ENCODE data around the gene CHP2. TPM values are rescaled to one million over a fixed set of nuclear protein-coding genes. Genes with fewer than 3 reads are reported as not detected.

CHP2 gene
- total RNA-seq, 4 donors from 2014 or later: 0.09 to 0.38 TPM; not detected in 2

GRCh38 chr16:23757116-23757515 lies 2.3 kb downstream of the CHP2 start:
- H3K4me3 ChIP-seq: no peak overlapping the region

DNA sequence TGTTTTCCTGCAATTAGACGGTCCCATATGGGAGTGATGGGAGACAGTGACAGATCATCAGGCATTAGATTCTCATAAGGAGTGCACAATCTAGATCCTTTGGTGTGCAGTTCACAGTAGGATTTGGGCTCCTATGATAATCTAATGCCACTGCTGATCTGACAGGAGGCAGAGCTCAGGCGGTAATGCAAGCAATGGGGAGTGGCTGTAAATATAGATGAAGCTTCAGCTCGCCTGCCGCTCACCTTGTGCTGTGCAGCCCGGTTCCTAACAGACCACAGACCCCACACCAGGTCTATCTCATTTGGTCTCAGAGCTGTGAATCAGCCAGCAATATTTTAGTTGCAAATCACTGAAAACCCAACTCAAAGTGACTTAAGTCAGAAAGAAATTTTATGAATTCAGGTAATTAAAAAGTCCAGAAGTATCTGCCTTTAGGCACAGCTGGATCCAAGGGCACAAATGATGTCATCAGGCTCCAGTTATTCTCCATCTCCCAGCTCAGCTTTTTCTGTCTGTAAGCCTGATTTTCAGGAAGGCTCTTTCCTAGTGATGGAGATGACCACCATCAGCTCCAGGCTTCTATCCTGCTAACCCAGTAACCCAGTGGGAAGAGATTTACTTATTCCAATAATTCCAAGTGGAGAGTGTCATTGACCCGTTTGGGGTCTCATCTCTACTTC lies 3.3 kb downstream of the CHP2 start:
- DNase-seq: no peak
- no peaks in the 10 kb centered on the region for H3K36me3 ChIP-seq
- peaks cover 7 to 11% (median 11%) of the 10 kb centered on the region in 3 donors for H3K4me1 ChIP-seq
- WGBS, 2 donors: 73 to 80% methylated on average over 6 of the region's 6 CpGs
- intact Hi-C loops (cut with DNase I): no loop called here
- TF ChIP-seq, protein P1, sequence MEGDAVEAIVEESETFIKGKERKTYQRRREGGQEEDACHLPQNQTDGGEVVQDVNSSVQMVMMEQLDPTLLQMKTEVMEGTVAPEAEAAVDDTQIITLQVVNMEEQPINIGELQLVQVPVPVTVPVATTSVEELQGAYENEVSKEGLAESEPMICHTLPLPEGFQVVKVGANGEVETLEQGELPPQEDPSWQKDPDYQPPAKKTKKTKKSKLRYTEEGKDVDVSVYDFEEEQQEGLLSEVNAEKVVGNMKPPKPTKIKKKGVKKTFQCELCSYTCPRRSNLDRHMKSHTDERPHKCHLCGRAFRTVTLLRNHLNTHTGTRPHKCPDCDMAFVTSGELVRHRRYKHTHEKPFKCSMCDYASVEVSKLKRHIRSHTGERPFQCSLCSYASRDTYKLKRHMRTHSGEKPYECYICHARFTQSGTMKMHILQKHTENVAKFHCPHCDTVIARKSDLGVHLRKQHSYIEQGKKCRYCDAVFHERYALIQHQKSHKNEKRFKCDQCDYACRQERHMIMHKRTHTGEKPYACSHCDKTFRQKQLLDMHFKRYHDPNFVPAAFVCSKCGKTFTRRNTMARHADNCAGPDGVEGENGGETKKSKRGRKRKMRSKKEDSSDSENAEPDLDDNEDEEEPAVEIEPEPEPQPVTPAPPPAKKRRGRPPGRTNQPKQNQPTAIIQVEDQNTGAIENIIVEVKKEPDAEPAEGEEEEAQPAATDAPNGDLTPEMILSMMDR (IDR thresholded peaks at IDR 0.05): no peak
- TF ChIP-seq POLR2A (IDR thresholded peaks at IDR 0.05): no peak
- peaks cover 8 to 73% (median 11%) of the 10 kb centered on the region in 4 donors for H3K27me3 ChIP-seq
- no peak overlapping the region for H3K27ac ChIP-seq
- H3K4me3 ChIP-seq: no peak overlapping the region
- no peaks in the 10 kb centered on the region for H3K9me3 ChIP-seq

More at GRCh38 chr16:23757116-23757515, 2.3 kb downstream of the CHP2 start:
- intact Hi-C loops (cut with DNase I): no loop called here
- TF ChIP-seq, protein P1 (IDR thresholded peaks at IDR 0.05): no peak
- TF ChIP-seq POLR2A (IDR thresholded peaks at IDR 0.05): no peak
- Histone ChIP-seq H3K27ac (no peak overlapping the region), H3K27me3 (peaks cover 8 to 75% (median 11%) of the 10 kb centered on the region in 4 donors), H3K9me3 (no peaks in the 10 kb centered on the region), H3K36me3 (no peaks in the 10 kb centered on the region), H3K4me1 (peaks cover 7 to 11% (median 11%) of the 10 kb centered on the region in 3 donors)
- no peak for DNase-seq
- WGBS, 2 donors: 68 to 77% methylated on average over 8 to 9 of the region's 9 CpGs

DNA sequence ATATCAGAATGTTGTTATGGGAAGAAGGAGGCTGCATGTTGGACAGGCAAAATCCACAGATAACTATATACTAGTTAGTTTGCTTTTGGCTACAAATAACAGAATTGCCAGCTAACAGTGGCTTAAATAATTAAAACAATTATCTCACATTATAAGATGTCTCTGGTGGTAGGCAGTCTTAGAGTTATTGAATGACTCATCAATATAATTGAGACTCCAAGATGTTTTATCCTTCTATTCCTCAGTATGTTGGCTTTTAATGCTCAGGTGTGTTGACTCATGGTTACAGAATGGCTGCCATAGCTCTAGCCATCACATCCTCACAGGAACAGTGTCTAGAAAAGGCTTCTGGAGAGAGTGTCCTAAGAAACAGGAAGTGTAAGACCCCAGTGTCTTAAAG lies 11.1 kb downstream of the CHP2 start:
- TF ChIP-seq, protein P1 (IDR thresholded peaks at IDR 0.05): no peak
- no peak for TF ChIP-seq POLR2A (IDR thresholded peaks at IDR 0.05)
- peaks cover 0 to 14% (median 0%) of the 10 kb centered on the region in 3 donors for H3K4me1 ChIP-seq
- no peak overlapping the region for H3K27ac ChIP-seq
- H3K9me3 ChIP-seq: no peaks in the 10 kb centered on the region
- no peak for DNase-seq
- H3K36me3 ChIP-seq: no peaks in the 10 kb centered on the region
- intact Hi-C loops (cut with DNase I): no loop called here
- peaks cover 0 to 4% (median 0%) of the 10 kb centered on the region in 4 donors for H3K27me3 ChIP-seq
- no peak overlapping the region for H3K4me3 ChIP-seq

DNA sequence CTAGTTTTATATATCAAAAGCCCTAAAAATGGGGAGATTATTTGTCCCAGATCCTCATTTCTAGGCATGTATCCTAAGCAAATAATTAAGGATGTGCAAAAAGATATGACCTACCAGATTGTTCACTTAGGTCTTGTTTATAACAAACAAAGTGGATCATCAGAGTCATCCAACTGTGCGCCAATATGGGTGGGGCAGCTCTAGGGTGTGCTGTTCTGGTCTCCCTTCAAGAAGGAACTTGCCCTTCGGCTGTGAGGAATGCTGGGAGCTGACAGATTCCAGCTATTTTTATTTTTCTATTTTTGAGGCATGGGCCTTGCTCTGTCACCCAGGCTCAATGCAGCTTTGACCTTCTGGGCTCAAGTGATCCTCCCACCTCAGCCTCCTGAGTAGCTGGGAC lies 13.8 kb downstream of the CHP2 start:
- no peaks in the 10 kb centered on the region for H3K27me3 ChIP-seq
- no peak overlapping the region for H3K4me3 ChIP-seq
- H3K4me1 ChIP-seq: peaks cover 0 to 24% (median 0%) of the 10 kb centered on the region in 3 donors
- H3K36me3 ChIP-seq: no peaks in the 10 kb centered on the region
- DNase-seq: no peak
- no peak overlapping the region for H3K27ac ChIP-seq
- H3K9me3 ChIP-seq: no peaks in the 10 kb centered on the region
- 39 to 47% methylated on average over 2 of the region's 2 CpGs for WGBS, 2 donors
- intact Hi-C loops (cut with DNase I): no loop called here
- TF ChIP-seq, protein P1 (IDR thresholded peaks at IDR 0.05): no peak
- no peak for TF ChIP-seq POLR2A (IDR thresholded peaks at IDR 0.05)

DNA sequence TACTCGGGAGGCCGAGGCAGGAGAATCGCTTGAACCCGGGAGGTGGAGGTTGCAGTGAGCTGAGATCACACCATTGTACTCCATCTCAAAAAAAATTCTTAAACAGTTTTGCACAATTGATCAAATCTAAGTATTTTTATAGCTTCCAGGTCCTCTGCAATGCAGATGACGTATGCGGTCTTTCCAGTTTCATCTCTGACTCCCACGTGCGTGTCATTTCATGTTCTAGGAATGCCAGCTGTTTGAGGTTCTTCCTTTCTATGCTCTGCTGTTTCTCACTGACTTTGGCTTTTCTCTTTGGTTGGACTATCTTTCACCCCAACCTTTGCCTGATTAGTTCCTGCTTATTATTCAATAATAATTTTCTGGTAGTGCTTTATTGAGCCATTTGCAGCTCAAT lies 16.2 kb downstream of the CHP2 start:
- DNase-seq: no peak
- peaks cover 0 to 24% (median 0%) of the 10 kb centered on the region in 3 donors for H3K4me1 ChIP-seq
- no peak for TF ChIP-seq POLR2A (IDR thresholded peaks at IDR 0.05)
- TF ChIP-seq, protein P1 (IDR thresholded peaks at IDR 0.05): no peak
- no peaks in the 10 kb centered on the region for H3K9me3 ChIP-seq
- intact Hi-C loops (cut with DNase I): no loop called here
- H3K4me3 ChIP-seq: no peak overlapping the region
- 31 to 59% methylated on average over 8 of the region's 8 CpGs for WGBS, 2 donors
- H3K36me3 ChIP-seq: no peaks in the 10 kb centered on the region
- H3K27ac ChIP-seq: peak overlapping the region in 1 of 4 donors; percentile 2
- H3K27me3 ChIP-seq: no peaks in the 10 kb centered on the region

All from esophagus squamous epithelium (tissue), 5 donors.